Stimulated activated CD8-positive, alpha-beta memory T cell treated with anti-CD3 and anti-CD28 coated beads, Interleukin-4, amount 100 ng/mL, for 48 hours (primary cell): ENCODE data around the gene CHN2.

Source experiments
- DNase-seq: peaks from one replicate; pipeline ENCODE4 v3.0.0-alpha.2; 2020

The CHN2 gene

GRCh38 chr7:29288181-29289091 lies 93.9 kb downstream of the CHN2 start:
- DNase-seq = no peak

- DNase-seq = no peak
These were observed 94.8 kb downstream of the CHN2 start for GRCh38 chr7:29289156-29290021.

GRCh38 chr7:29290829-29291228 lies 96.3 kb downstream of the CHN2 start:
- no peak for DNase-seq

GRCh38 chr7:29291723-29292618 lies 97.4 kb downstream of the CHN2 start:
- DNase-seq = no peak

- DNase-seq = no peak
These were observed 98.5 kb downstream of the CHN2 start for GRCh38 chr7:29292886-29293658.

- no peak for DNase-seq
These were observed 101.8 kb downstream of the CHN2 start for GRCh38 chr7:29296421-29296820.

- DNase-seq = peak; percentile 54
These were observed 102.8 kb downstream of the CHN2 start for GRCh38 chr7:29297194-29297890.

- no peak for DNase-seq
These were observed 104.5 kb downstream of the CHN2 start for GRCh38 chr7:29299086-29299485.

GRCh38 chr7:29300026-29300480 lies 105.5 kb downstream of the CHN2 start:
- no peak for DNase-seq

- DNase-seq = no peak
These were observed 106.1 kb downstream of the CHN2 start for GRCh38 chr7:29300649-29301048.

GRCh38 chr7:29302666-29303395 lies 108.3 kb downstream of the CHN2 start:
- no peak for DNase-seq

- no peak for DNase-seq
These were observed 110.2 kb downstream of the CHN2 start for GRCh38 chr7:29304756-29305155.

- DNase-seq = no peak
These were observed 111.9 kb downstream of the CHN2 start for GRCh38 chr7:29306319-29306991.

- DNase-seq = no peak
These were observed 113.8 kb downstream of the CHN2 start for GRCh38 chr7:29308424-29308823.

- DNase-seq = no peak
These were observed 114.7 kb downstream of the CHN2 start for GRCh38 chr7:29309041-29309854.

- no peak for DNase-seq
These were observed 116.0 kb downstream of the CHN2 start for GRCh38 chr7:29310625-29311024.

- DNase-seq = no peak
These were observed 116.7 kb downstream of the CHN2 start for GRCh38 chr7:29311314-29311713.

GRCh38 chr7:29314148-29314547 lies 119.6 kb downstream of the CHN2 start:
- DNase-seq = no peak
